Posterior vena cava (tissue), 2 donors: ENCODE data around the gene PDZD2. TPM values are rescaled to one million over a fixed set of nuclear protein-coding genes. Genes with fewer than 3 reads are reported as not detected.
"Not testable (repeated sequence)": the region's sequence is repeated elsewhere in the genome, so short reads cannot be mapped to it uniquely, and the experiment has no call there.

Experiments used
- DNase-seq: peaks from one replicate; pipeline ENCODE4 v3.0.0-alpha.2; 2020; ENCODE audit warnings: low spot score
- intact Hi-C, 2 donors: fragments of 100-400 bp; cut with DNase I; formaldehyde crosslinking; loops; one replicate each; pipeline versions ENCODE4 v1.14.1 to v1.14.2; 2022 to 2023
- total RNA-seq, 2 donors: library from RNA; stranded (reverse); fragmentation: NEBNext Ultra II Directional; extraction: Animal tissue kit (Norgen Biotek cat#: 25700); gene quantifications; one replicate each; pipeline ENCODE4 v1.2.1, GENCODE V29; 2021
- donor health status: DM: yes; HTN: yes; CAD: no.
- donor health status: DM: yes; HTN: yes; CAD: no.

Gene PDZD2
- total RNA-seq, 2 donors from 2014 or later = 4.1 to 4.9 TPM

GRCh38 chr5:31678180-31678579, 39.2 kb downstream of the PDZD2 start:
- no peak for DNase-seq
- intact Hi-C loops = no loop called here

GRCh38 chr5:31680528-31680927, 41.6 kb downstream of the PDZD2 start:
- DNase-seq = no peak
- intact Hi-C loops = no loop called here

GRCh38 chr5:31682025-31682424, 43.1 kb downstream of the PDZD2 start:
- intact Hi-C loops = no loop called here
- DNase-seq = no peak

DNA sequence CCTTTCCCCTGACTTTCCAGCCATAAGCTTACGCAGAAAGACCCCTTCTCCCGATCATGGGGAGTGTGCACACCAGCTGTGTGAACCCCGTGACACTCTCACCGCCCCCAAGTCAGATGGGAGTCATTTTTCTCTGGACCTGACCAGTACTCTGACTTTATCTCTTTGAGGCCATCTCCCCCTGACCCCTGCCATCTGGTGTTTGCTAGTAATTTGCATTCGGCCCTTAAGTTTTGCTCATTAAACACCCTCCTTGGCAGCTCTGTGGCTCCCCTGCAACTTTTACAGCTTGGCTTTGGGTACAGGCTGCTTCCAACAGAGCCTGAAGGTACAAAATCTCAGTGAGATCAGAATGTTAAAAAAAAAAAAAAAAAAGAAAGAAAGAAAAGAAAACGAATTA, 43.9 kb downstream of the PDZD2 start:
- DNase-seq = no peak
- intact Hi-C loops = no loop called here

DNA sequence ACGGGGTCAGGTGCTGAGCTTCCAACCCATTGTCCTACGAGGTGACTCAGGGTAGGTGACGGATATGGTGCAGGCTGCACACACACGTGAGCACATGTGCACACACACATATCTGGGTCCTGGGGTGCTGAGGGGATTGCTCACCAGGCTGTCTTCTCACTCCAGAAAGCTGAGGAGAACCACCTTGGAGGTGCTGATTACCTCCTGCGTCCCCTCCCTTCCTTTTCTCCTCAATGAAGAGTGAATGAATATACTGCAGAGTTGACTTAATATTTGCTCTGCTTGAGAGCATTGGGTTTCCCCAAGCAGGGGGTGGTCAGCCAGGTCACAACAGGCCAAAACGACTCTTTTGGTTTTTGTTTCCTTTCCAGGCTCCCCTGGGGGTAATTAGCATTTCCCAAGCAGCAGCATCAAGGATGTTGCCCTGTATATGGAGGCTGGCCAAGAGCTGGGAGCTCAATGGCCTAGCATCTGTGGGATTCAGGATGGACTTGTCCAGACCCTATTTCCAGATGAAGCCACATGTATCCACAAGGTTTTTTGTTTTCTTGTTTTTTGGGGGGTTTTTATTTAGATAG, 49.7 kb downstream of the PDZD2 start:
- DNase-seq = no peak
- intact Hi-C loops = no loop called here

DNA sequence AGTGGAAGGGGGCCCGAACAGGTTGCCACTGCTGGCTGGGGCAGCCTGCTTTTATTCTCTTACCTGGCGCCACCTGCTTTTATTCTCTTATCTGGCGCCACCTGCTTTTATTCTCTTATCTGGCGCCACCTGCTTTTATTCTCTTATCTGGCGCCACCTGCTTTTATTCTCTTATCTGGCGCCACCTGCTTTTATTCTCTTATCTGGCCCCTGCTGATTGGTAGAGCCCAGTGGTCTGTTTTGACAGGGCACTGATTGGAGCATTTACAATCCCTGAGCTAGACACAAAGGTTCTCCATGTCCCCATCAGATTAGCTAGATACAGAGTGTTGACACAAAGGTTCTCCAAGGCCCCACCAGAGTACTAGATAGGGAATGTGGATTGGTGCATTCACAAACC, 52.5 kb downstream of the PDZD2 start:
- intact Hi-C loops, DNase-seq: not testable (repeated sequence)

DNA sequence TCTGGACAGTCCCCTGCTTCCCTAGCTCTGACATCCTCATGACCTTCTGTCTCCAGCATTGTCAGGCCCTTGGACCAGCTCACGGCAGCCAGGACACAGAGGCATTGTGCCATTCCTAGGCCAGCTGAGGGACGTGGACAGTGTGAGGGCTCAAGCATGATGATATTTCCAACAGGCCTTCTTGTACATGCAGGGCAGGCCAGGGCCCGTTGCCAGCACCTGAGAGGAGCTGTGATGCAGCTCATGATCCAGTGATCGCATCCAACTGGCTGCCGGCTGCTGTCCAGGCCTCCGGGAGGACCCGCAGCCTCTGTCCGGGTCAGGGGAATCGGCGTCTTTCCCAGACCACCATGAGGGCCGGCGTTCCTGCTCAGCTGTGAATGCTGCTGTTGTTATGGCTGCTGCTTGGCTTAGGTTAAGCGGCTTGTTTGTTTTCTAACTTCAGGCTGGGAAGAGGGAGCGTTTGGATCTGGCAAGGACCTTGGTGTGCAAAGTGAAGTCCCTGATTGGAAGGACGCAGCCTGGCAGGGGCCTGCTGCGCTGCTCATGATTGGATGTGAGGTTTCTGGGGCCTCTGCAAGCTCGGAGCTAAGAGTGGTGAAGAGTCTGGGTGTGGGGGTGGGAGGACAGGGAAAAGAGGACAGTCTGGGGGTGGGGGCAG, 53.8 kb downstream of the PDZD2 start:
- intact Hi-C loops = no loop called here
- DNase-seq = no peak

- no peak for DNase-seq
- intact Hi-C loops = no loop called here
These were observed 59.7 kb downstream of the PDZD2 start for GRCh38 chr5:31698673-31699072.

DNA sequence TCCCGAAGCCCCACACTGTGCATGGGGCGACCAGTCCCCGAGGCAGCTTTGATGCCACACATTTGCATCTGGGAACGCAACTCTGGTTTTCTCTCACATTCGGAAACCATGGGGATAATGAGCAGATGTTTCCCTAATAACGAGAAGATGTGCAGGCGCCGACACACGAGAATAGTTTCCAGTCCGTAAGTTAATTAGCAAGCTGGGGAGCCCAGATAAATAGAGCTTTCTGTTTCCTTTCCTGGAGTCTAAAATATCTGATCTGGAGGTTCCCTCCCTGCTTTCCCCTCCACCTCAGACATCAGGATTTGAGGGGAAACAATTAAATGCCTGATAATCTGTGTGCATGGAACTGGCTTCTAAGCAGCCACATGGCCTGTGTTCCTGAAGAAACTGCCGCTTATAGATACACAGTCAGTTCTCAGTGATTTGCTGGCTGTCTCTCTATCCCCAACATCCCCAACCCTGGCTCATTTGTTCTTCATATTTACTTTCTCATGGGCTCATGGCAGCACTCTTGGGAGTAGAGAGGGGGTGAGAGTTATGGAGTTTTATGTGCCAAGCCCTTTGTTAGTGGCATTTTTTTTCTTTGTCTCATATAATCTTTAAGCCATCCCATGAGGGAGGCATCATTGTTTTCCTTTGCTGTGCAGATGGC, 62.8 kb downstream of the PDZD2 start:
- no peak for DNase-seq
- intact Hi-C loops = no loop called here

DNA sequence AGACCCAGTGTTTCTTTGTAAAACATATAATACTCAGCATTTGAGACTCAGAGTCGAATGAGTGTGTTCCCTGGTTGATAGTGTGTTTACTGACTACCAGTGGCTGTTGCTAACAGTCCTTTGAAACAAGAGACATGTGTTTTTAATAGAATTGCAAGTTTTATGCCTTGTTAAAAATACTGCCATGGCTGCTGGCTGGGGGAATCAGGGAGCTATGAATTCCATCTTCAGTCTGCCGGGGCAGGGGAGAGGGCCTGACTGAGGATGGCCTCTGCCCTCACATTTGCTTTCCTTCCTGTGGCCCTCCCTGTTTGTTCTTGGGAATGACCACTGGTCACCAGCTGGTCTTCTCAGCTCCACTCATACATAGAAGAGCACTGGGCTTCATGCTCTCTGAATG, 63.8 kb downstream of the PDZD2 start:
- no peak for DNase-seq
- intact Hi-C loops = no loop called here

- DNase-seq = no peak
- intact Hi-C loops = no loop called here
These were observed 64.8 kb downstream of the PDZD2 start for GRCh38 chr5:31703757-31704156.

DNA sequence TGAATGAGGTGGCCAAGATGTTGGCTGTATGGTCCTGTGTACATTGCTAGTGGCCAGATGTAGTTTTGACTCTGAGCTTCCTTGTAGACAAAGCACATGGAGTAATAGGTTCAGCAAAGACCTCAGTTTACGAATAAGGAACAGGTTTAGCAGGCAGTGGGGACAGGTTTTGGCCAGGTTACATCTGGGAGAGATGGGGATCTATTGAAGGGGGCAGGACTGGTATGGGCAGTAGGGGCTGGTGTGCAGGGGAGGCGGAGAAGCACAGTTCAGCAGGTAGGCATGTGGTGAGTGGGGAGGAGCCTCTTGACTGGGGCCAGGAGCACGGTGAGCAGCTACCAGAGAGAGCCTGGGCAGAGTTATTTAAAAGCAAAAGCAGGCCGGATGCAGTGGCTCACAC, 67.3 kb downstream of the PDZD2 start:
- intact Hi-C loops = no loop called here

GRCh38 chr5:31707329-31707728, 68.4 kb downstream of the PDZD2 start:
- intact Hi-C loops = no loop called here
- no peak for DNase-seq

More for the DNA sequence above, 67.3 kb downstream of the PDZD2 start:
- DNase-seq = no peak

GRCh38 chr5:31708089-31708488, 69.2 kb downstream of the PDZD2 start:
- intact Hi-C loops = no loop called here
- DNase-seq = no peak

DNA sequence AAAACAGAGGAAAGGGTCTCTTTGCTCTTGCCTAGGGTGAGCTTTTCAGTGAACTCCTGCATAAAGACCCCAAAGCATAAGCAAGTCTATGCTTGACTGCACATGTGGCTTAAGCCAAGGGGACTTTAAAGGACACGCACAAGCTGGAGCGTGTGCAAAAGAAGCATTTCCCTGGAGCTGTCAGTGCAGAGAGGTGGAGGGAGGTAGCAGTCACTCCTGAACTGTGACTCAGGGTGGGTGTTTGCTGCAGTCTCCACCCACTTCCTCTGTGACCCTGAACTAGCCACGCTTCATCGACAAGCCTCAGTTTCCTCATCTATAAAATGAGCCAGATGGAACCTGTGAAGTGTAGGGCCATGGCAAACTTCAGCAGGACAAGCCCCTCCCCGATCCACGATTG, 72.4 kb downstream of the PDZD2 start:
- intact Hi-C loops = no loop called here
- DNase-seq = no peak

GRCh38 chr5:31711935-31712592, 73.1 kb downstream of the PDZD2 start:
- no peak for DNase-seq
- intact Hi-C loops = no loop called here

GRCh38 chr5:31717561-31717960, 78.6 kb downstream of the PDZD2 start:
- no peak for DNase-seq
- intact Hi-C loops = no loop called here

- intact Hi-C loops = no loop called here
- no peak for DNase-seq
These were observed 81.1 kb downstream of the PDZD2 start for GRCh38 chr5:31720004-31720403.

DNA sequence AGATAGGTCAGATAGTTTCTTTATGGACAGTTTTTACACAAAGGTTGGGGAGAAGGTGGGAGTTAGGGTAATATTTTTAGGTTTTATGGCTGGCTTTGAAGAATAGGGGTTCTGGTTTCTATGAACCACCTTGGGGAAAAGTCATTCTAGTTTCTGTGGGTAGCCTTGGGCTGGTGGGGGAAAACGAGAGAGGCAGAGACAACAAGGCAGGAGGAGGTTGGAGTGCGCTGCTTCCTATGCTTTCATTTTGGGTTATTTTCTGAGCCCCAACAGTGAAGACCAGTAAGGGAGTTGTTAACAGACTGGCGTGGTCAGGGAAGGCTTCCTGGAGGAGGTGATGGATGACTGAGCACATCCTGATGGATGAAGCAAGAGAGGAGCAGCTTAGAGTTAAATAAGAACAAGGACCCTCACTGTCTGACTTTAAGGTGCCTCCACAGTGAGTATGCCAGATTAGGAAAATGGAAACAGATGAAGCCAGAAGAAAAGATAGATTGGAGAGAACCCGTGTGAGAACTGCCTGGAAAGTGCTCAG, 81.9 kb downstream of the PDZD2 start:
- intact Hi-C loops = no loop called here
- no peak for DNase-seq

DNA sequence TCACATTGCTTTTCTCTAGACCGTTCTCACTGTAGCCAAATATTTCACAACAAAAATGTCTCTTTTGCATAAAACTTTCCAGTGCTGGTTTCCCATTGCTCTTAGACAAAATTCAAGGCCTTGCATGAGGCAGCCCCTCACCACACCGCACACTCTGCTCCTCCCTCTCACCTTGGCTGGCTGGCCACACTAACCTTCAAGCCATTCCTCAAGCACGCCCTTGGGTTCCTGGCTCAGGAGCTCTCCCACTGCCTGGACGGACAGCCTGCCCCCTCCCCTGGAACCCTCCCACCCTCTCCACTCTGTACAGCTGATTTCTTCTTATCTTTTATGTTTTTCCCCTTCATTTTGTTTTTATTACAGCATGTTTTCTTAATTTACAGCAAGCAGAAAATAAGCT, 83.2 kb downstream of the PDZD2 start:
- intact Hi-C loops = no loop called here
- no peak for DNase-seq
